Heart right ventricle (tissue), 16 donors: ENCODE data around the gene MTFR1L. TPM values are rescaled to one million over a fixed set of nuclear protein-coding genes. Genes with fewer than 3 reads are reported as not detected.

Experiments used
- ATAC-seq, 8 donors: fragments of 200-7000 bp; cut with Tn5 transposase; one replicate each; pipeline ENCODE4 v1.9.1; 2020; ENCODE audit warnings: mild to moderate bottlenecking in 8 of 8, moderate library complexity in 8 of 8, moderate number of reproducible peaks in 1 of 8
- DNase-seq, 2 donors: peaks; one replicate each; pipeline ENCODE4 v3.0.0-alpha.2; 2020
- H3K27ac ChIP-seq, 10 donors: fragments of 200-600 bp; sonication (generic) in 2 of 10; one replicate each; pipeline versions ENCODE4 v1.5.0 to v1.8.0; 2020 to 2022; ENCODE audit warnings: mild to moderate bottlenecking in 3 of 10
- H3K27me3 ChIP-seq, 7 donors: fragments of 200-600 bp; one replicate each; pipeline ENCODE4 v1.8.0; 2021 to 2022; ENCODE audit warnings: mild to moderate bottlenecking in 2 of 7
- H3K36me3 ChIP-seq, 9 donors: fragments of 200-600 bp; sonication (generic) in 1 of 9; one replicate each; pipeline versions ENCODE4 v1.5.0 to v1.8.0; 2020 to 2022; ENCODE audit warnings: mild to moderate bottlenecking in 2 of 9
- H3K4me1 ChIP-seq, 9 donors: fragments of 200-600 bp; sonication (generic) in 1 of 9; one replicate each; pipeline versions ENCODE4 v1.5.0 to v1.8.0; 2020 to 2022; ENCODE audit warnings: mild to moderate bottlenecking in 4 of 9
- H3K4me3 ChIP-seq, 10 donors: fragments of 200-600 bp; sonication (generic) in 2 of 10; one replicate each; pipeline versions ENCODE4 v1.5.0 to v1.8.0; 2020 to 2022; ENCODE audit warnings: mild to moderate bottlenecking in 7 of 10, moderate library complexity in 2 of 10
- H3K9me3 ChIP-seq, 11 donors: fragments of 200-600 bp in 10 of 11; sonication (generic) in 2 of 11; one replicate each; pipeline versions ENCODE4 v1.5.0 to v1.8.0; 2013 to 2022; ENCODE audit warnings: mild to moderate bottlenecking in 2 of 11, control low read depth in 1 of 11, moderate library complexity in 1 of 11
- WGBS, 2 donors: extraction: QIAGEN DNeasy Blood & Tissue Kit; methylation state at CpG; one replicate each; pipeline ENCODE4 v1.1.7; 2013; ENCODE audit warnings: inconsistent platforms in 1 of 2; 5-methylcytosine and 5-hydroxymethylcytosine counted together
- intact Hi-C, 10 donors: fragments of 100-400 bp; cut with DNase I; formaldehyde crosslinking; loops; one replicate each; pipeline versions ENCODE4 v1.11.1 to v1.14.2; 2022
- polyA plus RNA-seq, 2 donors: library from polyadenylated mRNA; stranded (reverse); fragments of 200-250 nt; gene quantifications; one replicate each; pipeline ENCODE4 v1.2.3, GENCODE V29; 2013
- total RNA-seq, 10 donors: library from RNA; stranded (reverse); fragmentation: NEBNext Ultra II Directional in 3 of 10; extraction: Animal tissue kit (Norgen Biotek cat#: 25700) in 3 of 10; gene quantifications; one replicate each; pipeline versions ENCODE4 v1.2.1 to v1.2.4, GENCODE V29; 2021 to 2023
- TF ChIP-seq, protein P1 (sequence below), 9 donors: fragments of 200-600 bp; sonication (generic) in 2 of 9; IDR thresholded peaks; one replicate each; pipeline versions ENCODE4 v1.5.0 to v1.8.0; 2021 to 2022; ENCODE audit warnings: antibody characterized with exemption in 9 of 9, mild to moderate bottlenecking in 5 of 9, moderate library complexity in 1 of 9
- donor health status: Arrhythmogenic right ventricular cardiomyopathy.
- donor health status: ischemic (EF 13 %, LVEDD 7.1; RV severe dilation, severe dysfunction).
- donor health status: healthy with polysubstance abuse.
- donor health status: DM: no; HTN: yes; CAD: no.
- donor health status: DM: no; HTN: no; CAD: no.
- donor health status: ischemic (EF 25% LVEDD 6.9; RV normal size, moderate dysfunction).
- donor health status: ischemic (EF 25% LVEDD 5.7; RV mildly dilated, moderate dysfunction).
- donor health status: healthy.
- donor health status: DM: yes; HTN: yes; CAD: no.
- donor health status: Ischemic cardiomyopathy.
- donor health status: ischemic (EF 35%, LVEDD 5.7; RV mildly dilated, moderate dysfunction).
- donor health status: nonischemic (EF 11% LVEDD 7.7; RV severe dilation, severe dysfunction).
- donor health status: DM: yes; HTN: yes; CAD: no.
- donor health status: PGD.
- donor health status: ischemic (EF 29% LVEDD 5.4; RV normal size, mild dysfunction).
- donor health status: nonischemic (EF 23%, LVEDD 6.1; RV moderate dilation, normal function).

MTFR1L gene
- total and polyA plus RNA-seq, 12 donors: 91.1 to 264 (median 223) TPM

GRCh38 chr1:25818569-25818968 lies 1.2 kb upstream of the MTFR1L start:
- Histone ChIP-seq H3K27ac (peak overlapping the region in 8 of 10 donors; percentile 6 to 98 (median 96)), H3K9me3 (no peaks in the 10 kb centered on the region), H3K36me3 (peaks cover 0 to 39% (median 23%) of the 10 kb centered on the region in 9 donors), H3K4me3 (peak overlapping the region in 6 of 10 donors; percentile 83 to 100 (median 97)), H3K4me1 (peaks cover 12 to 46% (median 42%) of the 10 kb centered on the region in 9 donors), H3K27me3 (no peaks in the 10 kb centered on the region)
- 38 to 41% methylated on average over 6 of the region's 6 CpGs for WGBS, 2 donors
- DNase-seq: no peak
- TF ChIP-seq, protein P1, sequence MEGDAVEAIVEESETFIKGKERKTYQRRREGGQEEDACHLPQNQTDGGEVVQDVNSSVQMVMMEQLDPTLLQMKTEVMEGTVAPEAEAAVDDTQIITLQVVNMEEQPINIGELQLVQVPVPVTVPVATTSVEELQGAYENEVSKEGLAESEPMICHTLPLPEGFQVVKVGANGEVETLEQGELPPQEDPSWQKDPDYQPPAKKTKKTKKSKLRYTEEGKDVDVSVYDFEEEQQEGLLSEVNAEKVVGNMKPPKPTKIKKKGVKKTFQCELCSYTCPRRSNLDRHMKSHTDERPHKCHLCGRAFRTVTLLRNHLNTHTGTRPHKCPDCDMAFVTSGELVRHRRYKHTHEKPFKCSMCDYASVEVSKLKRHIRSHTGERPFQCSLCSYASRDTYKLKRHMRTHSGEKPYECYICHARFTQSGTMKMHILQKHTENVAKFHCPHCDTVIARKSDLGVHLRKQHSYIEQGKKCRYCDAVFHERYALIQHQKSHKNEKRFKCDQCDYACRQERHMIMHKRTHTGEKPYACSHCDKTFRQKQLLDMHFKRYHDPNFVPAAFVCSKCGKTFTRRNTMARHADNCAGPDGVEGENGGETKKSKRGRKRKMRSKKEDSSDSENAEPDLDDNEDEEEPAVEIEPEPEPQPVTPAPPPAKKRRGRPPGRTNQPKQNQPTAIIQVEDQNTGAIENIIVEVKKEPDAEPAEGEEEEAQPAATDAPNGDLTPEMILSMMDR (IDR thresholded peaks at IDR 0.05): no peak
- ATAC-seq: no peak
- intact Hi-C loops: loop anchor here in 5 of 10 donors (5.0 to 10.0 kb wide), 5 partner anchors 304 to 584 kb away; partner anchors contain the start of genes SYF2 (in 2 of the 5) and RSRP1 (in 1 of the 5)

DNA sequence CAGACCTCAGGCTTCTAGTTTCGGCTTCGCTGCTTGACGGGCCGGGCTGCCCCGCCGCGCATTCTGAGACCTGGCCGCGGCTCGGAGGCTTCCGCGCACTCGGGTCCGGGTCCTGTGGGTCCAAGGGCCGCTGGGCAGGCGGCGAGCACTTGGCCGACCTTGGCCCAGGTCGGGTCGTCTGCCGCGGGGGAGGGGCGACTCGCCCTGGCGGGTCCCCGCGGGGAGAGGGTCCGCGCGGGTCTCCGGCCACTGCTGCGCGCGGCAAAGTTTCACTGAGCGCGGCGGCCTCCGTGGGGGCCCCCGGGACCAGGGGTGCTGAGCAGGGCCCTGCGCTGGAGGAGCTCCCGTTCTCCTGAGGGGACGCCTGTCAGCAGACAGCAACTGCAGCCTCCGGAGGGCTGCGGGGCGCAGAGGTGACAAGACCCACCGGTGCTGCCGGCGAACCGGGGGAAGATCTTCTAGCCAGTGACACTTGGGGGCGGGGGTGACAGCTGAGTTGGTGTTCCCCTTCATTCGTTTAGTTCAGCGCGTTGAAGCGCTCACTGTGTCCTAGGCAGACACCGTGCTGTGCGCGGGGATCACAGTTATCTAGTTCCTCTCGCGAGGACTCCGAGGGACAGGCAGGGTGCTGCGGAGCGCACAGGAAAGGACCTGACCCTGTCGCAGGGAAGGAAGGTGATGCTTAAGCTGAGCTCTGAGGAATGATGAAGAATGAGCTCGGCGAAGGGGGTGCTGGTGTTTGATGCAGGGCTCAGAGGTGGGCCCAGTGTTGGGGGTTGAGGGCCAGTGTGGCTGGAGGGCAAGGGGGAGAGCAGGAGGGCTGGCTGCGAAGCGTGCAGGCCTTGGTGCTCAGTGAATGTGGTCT lies 725 bp downstream of the MTFR1L start:
- TF ChIP-seq, protein P1 (IDR thresholded peaks at IDR 0.05): no peak
- DNase-seq: peak in 1 of 2 donors; percentile 54
- intact Hi-C loops: loop anchor here in 1 of 10 donors (2.0 kb wide), 1 partner anchor 178 kb away; the partner anchor contains the start of gene PAFAH2
- H3K27ac ChIP-seq: peak overlapping the region; percentile 84 to 98 (median 97)
- H3K9me3 ChIP-seq: no peaks in the 10 kb centered on the region
- peaks cover 0 to 37% (median 4%) of the 10 kb centered on the region in 9 donors for H3K36me3 ChIP-seq
- H3K4me3 ChIP-seq: peak overlapping the region; percentile 71 to 100 (median 96)
- WGBS, 2 donors: 1% methylated on average over 67 of the region's 67 CpGs
- H3K27me3 ChIP-seq: no peaks in the 10 kb centered on the region
- peaks cover 12 to 62% (median 43%) of the 10 kb centered on the region in 9 donors for H3K4me1 ChIP-seq
- peak; percentile 46 to 69 (median 58) for ATAC-seq

DNA sequence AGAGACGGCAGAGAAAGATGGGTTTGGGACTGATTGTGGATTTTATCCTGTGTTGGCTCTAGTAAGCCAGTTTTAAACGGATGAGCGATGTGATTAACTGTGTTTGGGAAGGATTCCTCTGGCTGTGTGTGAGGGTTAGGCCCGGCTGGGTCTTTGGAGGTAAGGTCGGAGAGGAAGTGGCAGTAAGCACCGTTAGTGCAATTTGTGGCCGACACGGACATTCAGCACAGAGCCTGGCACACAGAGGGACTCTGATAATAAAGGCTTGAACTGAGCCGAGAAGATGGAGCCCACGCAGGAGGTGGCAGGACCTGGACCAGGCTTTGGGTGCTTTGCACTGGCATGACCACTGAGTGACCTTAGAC lies 1.3 kb downstream of the MTFR1L start:
- Histone ChIP-seq H3K4me1 (peaks cover 12 to 68% (median 43%) of the 10 kb centered on the region in 9 donors), H3K9me3 (no peaks in the 10 kb centered on the region), H3K27me3 (no peaks in the 10 kb centered on the region), H3K4me3 (peak overlapping the region; percentile 71 to 100 (median 96)), H3K27ac (peak overlapping the region in 9 of 10 donors; percentile 84 to 98 (median 97)), H3K36me3 (peaks cover 0 to 37% (median 2%) of the 10 kb centered on the region in 9 donors)
- TF ChIP-seq, protein P1 (IDR thresholded peaks at IDR 0.05): no peak
- no peak for DNase-seq
- ATAC-seq: no peak
- intact Hi-C loops: loop anchor here in 1 of 10 donors (2.0 kb wide), 1 partner anchor 178 kb away; the partner anchor contains the start of gene PAFAH2
- 29 to 30% methylated on average over 10 of the region's 10 CpGs for WGBS, 2 donors

DNA sequence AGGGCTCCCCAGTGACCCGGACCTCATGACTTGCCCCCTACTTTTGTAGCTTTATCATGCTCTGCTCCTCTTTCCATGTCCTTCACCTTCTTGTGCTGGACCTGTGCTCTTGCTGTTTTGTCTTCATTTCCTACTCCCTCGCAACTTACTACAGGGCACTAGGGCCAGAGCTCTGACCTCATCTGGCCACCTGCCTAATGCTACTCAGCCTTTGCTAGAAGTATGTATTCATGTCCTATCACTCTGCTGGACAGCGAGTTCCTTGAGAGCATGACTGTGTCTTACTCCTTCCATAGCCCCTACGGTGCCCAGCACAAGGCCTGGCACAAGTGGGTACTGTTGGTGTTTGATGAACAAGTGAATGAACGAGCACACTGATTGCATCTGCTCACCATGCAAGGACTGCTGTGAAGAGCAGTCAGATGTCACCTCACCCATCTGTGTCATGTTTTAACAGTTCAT lies 1.9 kb downstream of the MTFR1L start:
- ATAC-seq: peak in 3 of 8 donors; percentile 4 to 11 (median 7)
- 38 to 46% methylated on average over 5 of the region's 5 CpGs for WGBS, 2 donors

More for the DNA sequence above, 1.9 kb downstream of the MTFR1L start:
- Histone ChIP-seq H3K9me3 (no peaks in the 10 kb centered on the region), H3K36me3 (peaks cover 0 to 37% (median 8%) of the 10 kb centered on the region in 9 donors), H3K4me3 (peak overlapping the region in 9 of 10 donors; percentile 71 to 100 (median 95)), H3K27me3 (no peaks in the 10 kb centered on the region), H3K4me1 (peaks cover 12 to 68% (median 43%) of the 10 kb centered on the region in 9 donors), H3K27ac (peak overlapping the region in 9 of 10 donors; percentile 84 to 98 (median 97))
- intact Hi-C loops: loop anchor here in 1 of 10 donors (2.0 kb wide), 1 partner anchor 177 kb away; the partner anchor contains the start of gene PAFAH2
- no peak for DNase-seq
- TF ChIP-seq, protein P1 (IDR thresholded peaks at IDR 0.05): no peak
